GM12873 (cell line): Measurements from ENCODE around the gene IL17REL.

Experiments
- TF ChIP-seq, protein P1 (sequence below): IDR thresholded peaks from 2 replicates; pipeline ENCODE4 v1.5.1; 2012; ENCODE audit warnings: low read depth, mild to moderate bottlenecking, moderate library complexity, low read length, control low read depth; ENCODE audit not compliant: insufficient read depth; ENCODE audit errors: missing control alignments

IL17REL gene

DNA sequence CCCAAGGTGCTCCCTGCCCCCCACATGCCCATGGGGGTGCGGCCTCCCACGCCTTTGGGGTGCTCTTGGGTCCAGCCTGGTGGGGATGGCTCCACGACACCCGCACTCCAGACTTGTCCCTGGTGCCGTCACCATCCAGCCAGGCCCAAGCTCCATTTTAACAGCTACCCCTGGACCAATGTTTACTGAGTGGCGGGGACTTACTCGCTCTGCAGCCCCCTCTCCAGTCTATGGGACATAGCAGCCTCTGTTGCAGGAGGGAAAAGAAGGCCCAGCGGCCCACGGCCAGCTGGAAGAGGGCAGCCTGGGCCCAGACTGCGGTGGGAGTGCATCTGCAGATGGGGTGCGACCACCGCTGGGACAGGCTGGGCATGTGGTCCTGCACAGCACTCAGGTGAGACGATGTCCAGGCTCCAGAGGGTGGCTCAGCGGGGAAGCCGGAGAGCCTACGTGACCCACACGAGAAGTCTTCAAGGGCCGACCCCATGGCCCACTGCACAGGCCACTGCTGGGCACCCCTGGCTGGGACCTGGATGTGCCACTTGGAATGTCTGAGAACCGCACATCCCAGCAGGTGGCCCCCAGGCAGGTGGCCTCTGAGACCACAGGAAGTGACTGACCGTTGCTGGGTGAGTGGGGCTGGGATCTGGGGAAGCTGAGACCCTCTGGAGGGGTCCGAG, 18.1 kb downstream of the IL17REL start:
- TF ChIP-seq, protein P1, sequence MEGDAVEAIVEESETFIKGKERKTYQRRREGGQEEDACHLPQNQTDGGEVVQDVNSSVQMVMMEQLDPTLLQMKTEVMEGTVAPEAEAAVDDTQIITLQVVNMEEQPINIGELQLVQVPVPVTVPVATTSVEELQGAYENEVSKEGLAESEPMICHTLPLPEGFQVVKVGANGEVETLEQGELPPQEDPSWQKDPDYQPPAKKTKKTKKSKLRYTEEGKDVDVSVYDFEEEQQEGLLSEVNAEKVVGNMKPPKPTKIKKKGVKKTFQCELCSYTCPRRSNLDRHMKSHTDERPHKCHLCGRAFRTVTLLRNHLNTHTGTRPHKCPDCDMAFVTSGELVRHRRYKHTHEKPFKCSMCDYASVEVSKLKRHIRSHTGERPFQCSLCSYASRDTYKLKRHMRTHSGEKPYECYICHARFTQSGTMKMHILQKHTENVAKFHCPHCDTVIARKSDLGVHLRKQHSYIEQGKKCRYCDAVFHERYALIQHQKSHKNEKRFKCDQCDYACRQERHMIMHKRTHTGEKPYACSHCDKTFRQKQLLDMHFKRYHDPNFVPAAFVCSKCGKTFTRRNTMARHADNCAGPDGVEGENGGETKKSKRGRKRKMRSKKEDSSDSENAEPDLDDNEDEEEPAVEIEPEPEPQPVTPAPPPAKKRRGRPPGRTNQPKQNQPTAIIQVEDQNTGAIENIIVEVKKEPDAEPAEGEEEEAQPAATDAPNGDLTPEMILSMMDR, result no peak

DNA sequence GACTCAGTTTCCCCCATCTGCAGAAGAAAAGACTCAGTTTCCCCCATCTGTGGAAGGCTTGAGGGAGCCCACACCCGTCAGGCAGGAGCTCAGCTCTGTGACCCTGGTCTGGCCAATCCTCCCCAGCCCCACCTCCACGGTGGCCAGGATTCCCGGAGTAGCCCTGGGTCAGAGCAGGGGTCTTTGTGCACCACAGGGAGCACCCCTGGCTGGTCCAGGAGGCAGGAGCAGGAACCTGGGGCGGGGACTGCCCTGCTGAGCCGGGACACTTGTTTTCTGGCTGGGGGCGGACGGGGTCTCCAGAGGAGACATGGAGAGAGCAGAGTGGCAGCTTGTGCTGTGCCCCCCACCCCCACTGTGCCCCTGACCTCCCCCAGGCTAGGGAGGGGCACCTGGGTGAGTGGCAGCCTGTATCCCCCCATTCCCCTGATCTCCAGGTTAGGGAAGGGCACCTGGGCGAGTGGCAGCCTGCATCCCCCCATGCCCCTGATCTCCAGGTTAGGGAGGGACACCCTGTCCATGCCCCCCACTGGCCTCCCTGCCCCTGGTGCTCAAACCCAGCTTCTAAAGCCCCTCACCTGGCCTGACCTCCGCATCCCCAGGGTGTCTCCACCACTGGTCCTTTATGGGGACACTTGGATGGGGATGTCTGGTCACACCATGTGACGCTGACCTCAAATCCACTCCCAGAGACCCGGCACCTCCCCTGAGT, 18.8 kb downstream of the IL17REL start:
- TF ChIP-seq, protein P1, result no peak

- TF ChIP-seq, protein P1, result peak; percentile 91
These were observed 19.5 kb downstream of the IL17REL start for GRCh38 chr22:49992921-49993648.

- TF ChIP-seq, protein P1, result no peak
These were observed 20.5 kb downstream of the IL17REL start for GRCh38 chr22:49991907-49992533.

DNA sequence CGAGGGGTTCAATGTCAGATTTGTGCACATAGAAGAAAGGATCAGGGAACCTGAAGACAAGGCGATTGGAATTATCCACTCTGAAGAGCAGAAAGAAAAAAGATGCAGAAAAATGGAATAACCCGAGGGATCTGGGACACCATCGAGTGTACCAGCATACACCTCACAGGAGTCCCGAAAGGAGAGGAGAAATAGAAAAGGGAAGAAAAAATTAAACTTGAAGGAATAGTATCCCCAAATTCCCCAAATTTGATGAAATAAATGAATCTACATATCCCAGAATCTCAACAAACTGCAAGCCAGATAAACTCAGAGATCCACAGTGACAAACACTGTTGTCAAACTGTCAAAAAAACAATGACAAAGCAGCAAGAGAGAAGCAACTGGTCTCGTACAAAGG, 21.4 kb downstream of the IL17REL start:
- TF ChIP-seq, protein P1, result no peak

- TF ChIP-seq, protein P1, result no peak
These were observed 26.2 kb downstream of the IL17REL start for GRCh38 chr22:49986325-49986724.
